Hematopoietic multipotent progenitor cell treated with erythropoietin and hydrocortisone succinate and interleukin-3 and kit ligand, for 6 days (in vitro differentiated cells): ENCODE data around the gene SYNRG.
"Not testable (repeated sequence)": the region's sequence is repeated elsewhere in the genome, so short reads cannot be mapped to it uniquely, and the experiment has no call there.

Experiments used
- DNase-seq: peaks from one replicate; pipeline ENCODE4 v3.0.0-alpha.2; 2015

SYNRG gene

GRCh38 chr17:37609170-37610040, at the start of gene SYNRG:
TSS of gene SYNRG (minus strand) at chr17:37609418. CDS start at chr17:37609355, 63 bp downstream.
- DNase-seq: peak; percentile 96

- DNase-seq: no peak
These were observed 48.0 kb upstream of the SYNRG start for GRCh38 chr17:37657202-37657601.

- no peak for DNase-seq
These were observed 42.6 kb upstream of the SYNRG start for GRCh38 chr17:37651849-37652248.

- peak; percentile 59 for DNase-seq
These were observed 41.3 kb upstream of the SYNRG start for GRCh38 chr17:37650419-37651003.

DNA sequence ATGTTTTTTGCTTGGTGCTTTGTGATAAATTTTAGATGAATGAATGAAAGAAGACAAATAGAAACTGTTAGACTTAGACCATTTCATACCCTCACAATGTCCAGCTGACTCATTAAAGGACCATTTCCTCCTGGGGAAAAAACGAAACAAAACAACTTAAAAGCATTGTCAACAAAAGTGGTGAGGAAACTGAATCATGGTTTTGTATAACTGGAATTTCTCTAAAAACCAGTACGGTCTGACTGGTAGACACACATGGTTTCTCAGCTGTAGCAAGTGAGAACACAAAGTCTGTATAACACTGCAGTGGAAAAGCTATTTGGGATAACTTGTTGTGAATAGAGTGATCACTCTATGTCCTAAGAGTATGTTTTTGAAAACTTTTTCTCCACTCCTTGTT, 39.3 kb upstream of the SYNRG start:
- no peak for DNase-seq

DNA sequence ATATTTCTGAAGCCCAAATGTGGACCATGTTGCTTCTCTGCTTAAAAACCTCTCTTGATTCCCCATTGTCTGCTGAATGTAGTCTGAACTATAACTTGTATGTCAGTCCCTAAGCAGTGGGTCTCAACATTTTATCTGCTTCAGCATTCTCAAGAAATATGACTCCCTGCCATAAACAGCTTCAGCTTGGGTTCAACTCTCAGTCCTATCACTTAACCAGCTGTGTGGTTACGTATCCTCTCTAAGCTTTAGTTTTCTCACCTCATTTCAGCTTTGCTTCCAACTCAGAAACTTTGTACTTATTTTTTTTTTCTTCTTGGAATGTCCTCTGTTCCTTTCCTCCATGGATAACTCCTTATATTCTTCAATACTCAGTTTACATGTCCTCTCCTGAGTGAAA, 38.6 kb upstream of the SYNRG start:
- no peak for DNase-seq

- DNase-seq: no peak
These were observed 34.7 kb upstream of the SYNRG start for GRCh38 chr17:37643869-37644268.

- DNase-seq: peak; percentile 99
These were observed 34.0 kb upstream of the SYNRG start, which contains the start of gene DDX52 for GRCh38 chr17:37643118-37643766. TSS of gene DDX52 (minus strand) at chr17:37643446. CDS start at chr17:37643420, 26 bp downstream.

DNA sequence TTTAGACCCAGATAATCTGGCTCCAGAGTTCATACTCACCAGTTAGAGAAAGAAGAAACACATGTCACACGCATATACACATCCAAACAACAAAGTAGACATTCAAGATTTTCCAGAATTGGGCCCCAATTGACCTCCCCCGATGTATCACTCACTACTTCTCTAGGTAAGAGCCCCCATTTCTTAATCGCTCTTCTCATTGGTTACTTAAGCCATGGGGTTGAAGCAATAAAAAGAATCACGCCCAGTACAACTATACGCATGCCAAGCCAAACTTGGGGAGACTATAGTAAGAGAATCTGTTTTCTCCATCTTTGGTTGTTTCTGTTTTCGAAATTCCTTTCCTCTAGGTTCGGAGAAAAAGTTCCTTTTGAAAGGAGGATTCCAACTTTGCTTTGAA, 33.5 kb upstream of the SYNRG start:
- DNase-seq: peak; percentile 56

DNA sequence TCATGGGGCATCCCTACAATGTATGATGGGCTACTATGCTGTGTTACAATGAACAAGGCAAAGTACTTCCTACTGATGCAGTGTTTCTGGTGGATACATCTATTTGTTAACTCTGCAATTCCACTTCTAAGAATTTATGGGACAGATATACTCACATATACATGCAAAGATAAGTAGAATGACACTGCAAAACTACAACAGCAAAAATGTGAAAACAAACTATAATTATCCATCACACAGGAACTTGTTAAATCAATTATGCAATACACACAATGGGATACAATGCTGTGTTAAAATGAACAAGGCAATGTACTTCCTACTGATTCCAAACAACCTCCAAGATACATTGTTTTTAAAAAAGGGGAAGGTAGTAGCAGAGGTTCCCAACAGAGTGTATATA, 30.8 kb upstream of the SYNRG start:
- peak; percentile 26 for DNase-seq

DNA sequence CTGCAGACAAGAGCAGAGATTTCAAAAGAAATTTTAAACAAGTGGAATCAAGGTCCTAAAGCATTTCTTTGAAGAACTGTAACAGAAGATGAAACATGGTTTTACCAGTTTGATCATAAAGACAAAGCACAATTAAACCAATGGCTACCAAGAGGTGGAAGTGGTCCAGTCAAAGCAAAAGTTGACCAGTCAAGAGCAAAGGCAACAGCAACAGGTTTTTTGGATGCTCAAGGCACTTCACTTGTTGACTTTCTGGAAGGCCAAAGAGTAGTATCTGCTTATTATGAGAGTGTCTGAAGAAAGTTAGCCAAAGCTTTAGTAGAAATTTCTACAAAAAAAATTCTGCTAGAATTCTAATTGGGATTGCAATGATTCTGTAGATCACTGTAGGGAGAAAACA, 28.7 kb upstream of the SYNRG start:
- DNase-seq: no peak

- not testable (repeated sequence) for DNase-seq
These were observed 7.2 kb upstream of the SYNRG start for GRCh38 chr17:37616430-37616829.

- DNase-seq: no peak
These were observed 5.6 kb upstream of the SYNRG start for GRCh38 chr17:37614823-37615222.

- DNase-seq: no peak
These were observed 5.2 kb upstream of the SYNRG start for GRCh38 chr17:37614391-37614790.

GRCh38 chr17:37610971-37611370, 1.8 kb upstream of the SYNRG start:
- peak; percentile 14 for DNase-seq

DNA sequence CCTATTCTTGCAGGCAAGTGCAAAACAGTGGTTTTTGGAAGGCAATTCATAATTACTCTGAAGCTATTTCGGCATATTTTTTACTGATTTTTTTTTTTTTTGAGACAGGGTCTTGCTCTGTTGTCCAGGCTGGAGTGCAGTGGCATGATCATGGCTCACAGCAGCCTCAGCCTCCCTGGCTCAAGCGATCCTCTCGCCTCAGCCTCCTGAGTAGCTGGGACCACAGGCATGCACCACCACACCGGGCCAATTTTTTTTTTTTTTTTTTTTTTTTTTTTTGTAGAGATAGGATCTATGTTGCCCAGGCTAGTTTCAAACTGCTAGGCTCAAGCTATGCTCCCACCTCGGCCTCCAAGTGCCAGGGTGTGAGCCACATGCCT, 813 bp upstream of the SYNRG start:
- peak; percentile 5 for DNase-seq

DNA sequence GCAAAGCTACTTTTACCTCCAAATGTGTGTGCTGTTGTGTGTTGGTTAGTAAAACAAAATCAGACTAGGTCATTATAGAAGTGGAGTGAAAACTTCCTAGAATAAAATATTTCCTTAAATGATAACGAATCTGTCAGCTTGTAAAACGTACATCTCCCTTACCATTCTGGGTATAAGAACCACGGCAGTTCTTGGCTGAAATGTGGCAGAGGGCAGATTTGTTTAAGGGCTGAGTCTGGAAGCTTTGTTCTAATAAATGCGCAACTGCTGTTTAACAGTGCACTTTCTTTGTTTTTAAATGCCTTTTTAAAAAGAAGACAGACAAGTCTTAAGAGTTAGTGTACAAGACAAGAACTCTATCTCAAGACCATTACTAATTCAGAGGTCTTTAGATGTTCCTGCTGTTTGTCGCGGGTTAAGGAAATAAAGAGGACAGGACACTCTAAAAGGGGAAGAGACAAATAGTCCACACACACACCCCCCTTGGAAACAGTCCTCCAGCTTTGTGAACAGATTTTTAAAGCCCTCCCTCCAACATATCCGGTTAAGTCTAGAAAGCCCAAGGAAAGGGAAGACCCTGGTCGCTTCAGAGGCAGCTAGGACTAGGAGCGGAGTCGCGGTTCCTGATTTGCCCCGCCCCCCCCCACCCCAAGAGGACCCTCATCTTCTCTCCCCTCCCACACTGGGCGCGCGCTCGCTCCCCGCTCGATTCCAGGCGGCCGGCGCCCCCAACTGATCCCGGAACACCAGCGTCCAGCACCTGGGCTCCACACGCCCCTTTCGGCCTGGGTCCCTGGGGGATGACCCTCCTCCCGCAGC, 658 bp downstream of the SYNRG start:
- peak; percentile 54 for DNase-seq

DNA sequence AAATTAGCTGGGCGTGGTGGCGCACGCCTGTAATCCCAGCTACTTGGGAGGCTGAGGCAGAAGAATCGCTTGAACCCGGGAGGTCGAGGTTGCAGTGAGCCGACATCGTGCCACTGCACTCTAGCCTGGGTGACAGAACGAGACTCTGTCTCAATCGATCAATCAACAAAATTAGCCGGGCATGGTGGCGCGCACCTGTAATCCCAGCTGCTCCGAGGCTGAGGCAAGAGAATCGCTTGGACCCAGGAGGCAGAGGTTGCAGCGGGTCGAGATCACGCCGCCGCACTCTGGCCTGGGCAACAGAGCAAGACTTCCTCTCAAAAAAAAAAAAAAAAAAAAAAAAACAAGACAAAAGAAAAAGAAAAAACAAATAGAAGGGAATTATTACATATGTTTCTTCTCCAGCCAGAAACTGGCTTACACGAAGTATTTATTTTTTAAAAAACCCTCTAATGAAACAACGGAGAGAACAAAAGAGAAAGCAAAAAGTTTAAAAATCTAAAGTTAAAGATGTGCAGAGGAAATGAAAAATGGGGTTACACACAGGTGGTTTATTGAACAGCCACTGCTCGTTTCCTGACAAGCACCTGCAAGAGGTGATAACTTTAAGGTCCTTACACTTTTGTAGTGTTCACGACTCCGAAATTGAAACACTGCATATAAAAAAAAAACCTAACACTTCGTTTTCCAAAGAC, 1.4 kb downstream of the SYNRG start:
- no peak for DNase-seq

DNA sequence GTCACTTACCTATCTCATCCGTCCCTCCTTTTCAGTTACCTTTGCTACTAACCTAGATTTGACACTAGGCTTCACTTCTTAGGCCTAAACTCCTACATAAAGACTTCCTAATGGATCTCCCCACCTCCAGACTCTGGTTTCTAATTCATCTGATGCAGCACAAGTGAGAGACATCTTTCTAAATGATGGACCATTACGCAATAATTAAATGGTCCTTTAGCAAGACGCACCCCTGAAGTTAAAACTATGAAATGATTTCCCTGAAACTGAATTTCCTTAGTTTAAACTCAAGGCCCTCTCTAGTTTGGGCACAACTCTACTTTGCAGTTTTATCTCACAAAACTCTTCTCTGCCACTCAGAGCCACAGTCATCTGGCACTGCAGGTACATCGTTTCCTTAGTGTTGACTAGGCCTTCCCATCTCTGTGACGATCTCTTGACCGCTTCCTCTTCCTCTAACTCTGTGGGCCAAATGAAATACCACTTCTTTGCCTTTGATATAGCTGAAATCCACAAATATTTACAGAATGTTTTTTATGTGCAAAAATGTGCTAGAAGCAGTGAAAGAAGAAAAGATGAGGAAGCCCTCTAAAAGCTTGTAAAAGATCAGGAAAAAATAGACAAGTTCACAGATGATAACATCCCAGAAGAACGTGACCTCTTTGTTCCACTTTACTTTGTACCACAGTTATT, 3.3 kb downstream of the SYNRG start:
- peak; percentile 59 for DNase-seq

DNA sequence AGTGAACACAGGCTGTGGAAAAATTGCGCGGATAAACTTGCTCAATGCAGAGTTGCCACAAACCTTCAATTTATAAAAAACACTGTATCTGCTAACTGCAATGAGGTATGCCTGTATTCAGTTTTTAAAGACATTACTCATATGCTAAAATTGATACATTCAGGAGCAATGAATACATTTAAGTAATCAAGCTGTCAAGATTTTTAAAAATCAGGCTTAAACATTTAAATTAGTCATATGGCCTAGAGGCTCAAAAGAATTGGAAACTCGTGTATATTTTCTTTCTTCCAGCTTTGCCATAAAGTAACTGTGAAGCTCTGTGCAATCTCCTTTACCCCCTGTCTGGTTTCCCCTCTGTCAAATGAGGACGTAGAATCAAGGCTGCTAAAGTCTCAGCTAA, 4.1 kb downstream of the SYNRG start:
- no peak for DNase-seq

DNA sequence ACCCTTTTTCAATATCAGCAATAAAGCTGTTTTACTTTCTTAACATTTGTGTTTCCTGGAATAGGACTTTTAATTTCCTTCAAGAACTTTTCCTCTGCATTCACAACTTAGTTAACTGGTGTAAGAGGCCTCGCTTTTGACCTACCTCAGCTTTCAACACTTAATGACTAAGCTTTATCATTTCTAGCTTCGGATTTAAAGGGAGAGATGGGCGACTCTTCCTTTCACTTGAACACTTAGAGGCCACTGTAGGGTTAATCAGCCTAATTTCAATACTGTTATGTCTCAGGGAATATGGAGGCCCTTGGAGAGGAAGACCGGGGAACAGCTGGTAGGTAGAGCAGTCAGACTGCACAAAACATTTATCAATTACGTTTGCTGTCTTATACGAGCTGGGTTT, 4.7 kb downstream of the SYNRG start:
- no peak for DNase-seq

GRCh38 chr17:37598145-37598544, 11.1 kb downstream of the SYNRG start:
- peak; percentile 34 for DNase-seq
